ENCODE results near the gene NR2C1.
"Not testable (repeated sequence)": the region's sequence is repeated elsewhere in the genome, so short reads cannot be mapped to it uniquely, and the experiment has no call there.

Gene NR2C1

DNA sequence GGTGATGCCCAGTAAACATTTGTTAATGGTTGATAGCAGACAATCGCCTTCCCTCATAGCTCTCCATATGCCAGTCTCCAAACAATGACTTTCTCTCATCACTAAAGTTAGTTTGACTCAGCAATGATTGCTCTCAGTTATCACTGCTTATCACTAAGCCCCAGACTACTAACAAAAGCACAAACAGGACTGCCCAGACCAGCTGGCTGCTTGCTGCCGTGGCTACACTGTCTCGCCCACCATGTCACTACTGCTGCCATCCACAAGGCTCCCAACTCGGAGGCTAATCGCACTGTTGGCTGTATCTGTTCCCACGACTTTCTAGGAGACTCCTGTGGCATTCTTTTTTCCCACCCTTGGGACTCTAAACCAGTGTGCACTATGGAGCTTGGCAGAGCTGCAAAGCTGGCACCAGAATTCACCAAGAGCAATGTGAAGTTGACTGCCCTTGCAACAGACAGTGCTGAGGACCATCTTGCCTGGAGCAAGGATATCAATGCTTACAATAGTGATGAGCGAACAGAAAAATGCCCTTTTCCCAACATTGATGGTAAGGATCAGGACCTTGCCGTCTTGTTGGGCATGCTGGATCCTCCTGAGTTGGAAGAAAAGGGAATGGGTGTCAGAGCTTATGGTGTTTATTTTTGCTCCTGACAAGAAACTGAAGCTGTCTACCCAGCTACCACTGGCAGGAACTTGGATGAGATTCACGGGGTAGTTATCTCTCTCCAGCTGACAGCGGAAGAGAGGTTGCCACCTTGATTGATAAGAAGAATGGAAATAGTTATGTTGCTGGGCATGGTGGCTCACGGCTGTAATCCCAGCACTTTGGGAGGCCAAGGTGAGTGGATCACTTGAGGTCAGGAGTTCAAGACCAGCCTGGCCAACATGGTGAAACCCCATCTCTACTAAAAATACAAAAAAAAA is 27.1 kb upstream of the NR2C1 start:
- TF ChIP-seq CTCF (conservative IDR thresholded peaks at IDR 0.05; ENCODE audit: low read depth, low read length): no peak
- no peak for DNase-seq (ENCODE audit: low read depth)
- no peak overlapping the region for H3K4me3 ChIP-seq (ENCODE audit: low read depth, low read length)

DNA sequence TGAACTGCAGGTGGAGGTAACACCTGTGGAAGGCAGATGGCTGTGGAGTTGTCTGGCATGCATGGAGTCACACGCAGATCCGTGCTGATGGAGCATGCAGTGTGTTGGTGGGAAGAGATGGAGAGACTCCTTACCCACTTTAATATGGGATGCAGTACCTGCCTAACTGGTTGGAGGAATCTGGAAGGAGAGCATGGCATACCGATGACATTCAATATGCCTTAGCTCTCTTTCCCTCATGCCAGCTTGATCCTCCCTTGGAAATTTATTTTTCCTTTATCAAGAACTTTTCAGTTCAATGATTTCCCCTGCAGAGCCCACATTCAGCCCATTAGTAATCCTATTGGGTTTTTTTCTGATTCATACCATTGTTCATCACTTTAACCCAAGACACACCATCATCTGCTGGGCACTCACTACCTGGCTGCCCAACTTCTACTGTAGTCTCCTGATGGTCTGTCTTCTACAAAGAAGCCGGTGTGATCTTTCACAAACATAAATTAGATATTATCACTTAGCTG is 25.9 kb upstream of the NR2C1 start:
- no peak overlapping the region for H3K4me3 ChIP-seq (ENCODE audit: low read depth, low read length)
- no peak for TF ChIP-seq CTCF (conservative IDR thresholded peaks at IDR 0.05; ENCODE audit: low read depth, low read length)
- no peak for DNase-seq (ENCODE audit: low read depth)

DNA sequence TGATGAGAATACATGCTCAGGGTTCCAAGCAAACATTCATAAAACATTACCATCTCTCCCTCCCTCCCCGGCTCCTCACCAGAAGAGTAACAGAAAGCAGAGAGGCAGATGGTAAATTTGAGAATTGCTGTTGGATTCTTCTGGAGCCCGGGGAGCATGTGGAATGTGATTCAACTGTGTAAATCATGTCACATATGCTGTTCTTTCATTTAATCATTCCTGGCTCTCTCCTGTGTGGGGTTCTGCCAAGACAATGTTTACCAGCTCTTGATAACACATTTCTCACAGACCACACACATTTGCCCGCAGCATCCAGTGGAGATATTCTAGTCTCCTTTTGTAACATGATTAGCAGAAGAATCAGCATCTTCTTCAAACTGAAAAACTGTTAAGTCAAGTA is 23.4 kb upstream of the NR2C1 start:
- TF ChIP-seq CTCF (conservative IDR thresholded peaks at IDR 0.05; ENCODE audit: low read depth, low read length): no peak
- DNase-seq (ENCODE audit: low read depth): peak; percentile 58
- H3K4me3 ChIP-seq (ENCODE audit: low read depth, low read length): no peak overlapping the region

DNA sequence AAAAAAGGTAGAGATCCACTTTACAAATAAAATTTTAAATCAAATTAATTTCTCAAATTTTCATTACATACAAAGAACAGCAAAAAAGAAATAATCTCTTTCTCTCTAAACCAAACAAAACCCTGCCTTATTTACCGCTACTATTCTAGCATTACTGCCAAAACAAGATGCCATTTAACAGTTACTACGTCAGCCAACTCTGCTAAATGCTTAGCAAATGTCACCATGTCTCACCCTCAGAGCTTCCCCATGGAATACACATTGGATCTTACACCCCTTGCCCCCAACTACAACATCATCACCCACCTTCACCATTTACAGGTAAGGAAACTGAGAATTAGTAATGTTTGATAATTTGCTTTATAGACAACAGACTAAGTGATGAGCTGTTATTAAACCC is 23.0 kb upstream of the NR2C1 start:
- no peak for DNase-seq (ENCODE audit: low read depth)
- H3K4me3 ChIP-seq (ENCODE audit: low read depth, low read length): no peak overlapping the region
- TF ChIP-seq CTCF (conservative IDR thresholded peaks at IDR 0.05; ENCODE audit: low read depth, low read length): no peak

DNA sequence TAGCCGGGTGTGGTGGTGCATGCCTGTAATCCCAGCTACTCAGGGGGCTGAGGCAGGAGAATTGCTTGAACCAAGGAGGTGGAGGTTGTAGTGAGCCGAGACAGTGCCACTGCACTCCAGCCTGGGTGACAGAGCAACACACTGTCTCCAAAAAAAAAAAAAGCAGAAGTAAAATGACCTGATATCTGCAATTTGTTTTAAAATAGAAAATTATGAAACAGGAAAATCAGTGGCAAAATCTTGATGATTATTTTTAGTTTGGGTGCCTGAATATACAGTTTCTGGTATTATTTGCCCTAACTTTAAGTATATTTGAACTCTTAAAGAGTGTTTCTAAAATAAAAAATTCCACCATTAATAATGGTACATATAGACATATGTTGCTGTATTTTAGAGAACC is 22.4 kb upstream of the NR2C1 start:
- not testable (repeated sequence) for H3K4me3 ChIP-seq (ENCODE audit: low read depth, low read length); DNase-seq (ENCODE audit: low read depth)

DNA sequence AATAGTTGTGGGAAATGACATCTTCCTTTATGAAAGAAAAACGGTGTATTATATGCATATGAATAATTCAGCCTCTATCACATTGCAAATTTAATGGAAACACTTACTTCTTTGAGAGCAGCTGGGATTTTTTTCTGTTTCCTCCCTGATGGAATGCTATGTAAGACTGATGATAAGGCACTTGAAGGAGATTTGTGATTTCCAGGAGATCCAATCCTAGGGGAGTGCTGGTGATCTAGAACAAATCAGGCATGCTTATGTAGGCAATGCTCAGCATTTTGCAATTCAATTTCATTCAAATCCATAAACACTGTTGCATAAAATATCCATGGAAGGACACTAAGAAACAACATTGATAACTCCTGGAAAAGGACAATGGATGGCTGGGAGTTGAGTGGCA is 16.0 kb upstream of the NR2C1 start:
- DNase-seq (ENCODE audit: low read depth): no peak
- TF ChIP-seq CTCF (conservative IDR thresholded peaks at IDR 0.05; ENCODE audit: low read depth, low read length): no peak
- H3K4me3 ChIP-seq (ENCODE audit: low read depth, low read length): no peak overlapping the region

- DNase-seq (ENCODE audit: low read depth): no peak
- no peak overlapping the region for H3K4me3 ChIP-seq (ENCODE audit: low read depth, low read length)
- no peak for TF ChIP-seq CTCF (conservative IDR thresholded peaks at IDR 0.05; ENCODE audit: low read depth, low read length)
These were observed 15.0 kb upstream of the NR2C1 start for GRCh38 chr12:95088379-95088778.

Data from choroid plexus epithelial cell (primary cell).